Stomach (tissue), 9 donors: ENCODE results near the gene ST6GALNAC3. TPM values are rescaled to one million over a fixed set of nuclear protein-coding genes. Genes with fewer than 3 reads are reported as not detected.
A peak's percentile ranks its signal among the peaks of the same experiment; 100 is the strongest.

Experiments used
- DNase-seq, 2 donors: peaks; one replicate each; pipeline versions ENCODE4 v3.0.0 to v3.0.0-alpha.2; 2013 to 2019
- H3K27ac ChIP-seq, 5 donors: fragments of 200-600 bp in 4 of 5; sonication (generic) in 4 of 5; one replicate each; pipeline ENCODE4 v1.5.1; 2013 to 2019; ENCODE audit warnings: mild to moderate bottlenecking in 1 of 5, moderate library complexity in 1 of 5
- H3K27me3 ChIP-seq, 3 donors: fragments of 200-600 bp; sonication (generic); one replicate each; pipeline ENCODE4 v1.5.1; 2017 to 2019; ENCODE audit warnings: mixed run types in 1 of 3
- H3K36me3 ChIP-seq, 4 donors: fragments of 200-600 bp; sonication (generic); 1 replicate in 3 of 4; 2 replicates in 1 of 4; pipeline ENCODE4 v1.5.1; 2016 to 2019
- H3K4me1 ChIP-seq, 4 donors: fragments of 200-600 bp; sonication (generic); one replicate each; pipeline ENCODE4 v1.5.1; 2016 to 2019
- H3K4me3 ChIP-seq, 4 donors: fragments of 200-600 bp; sonication (generic) in 3 of 4; one replicate each; pipeline ENCODE4 v1.5.1; 2016 to 2019; ENCODE audit warnings: mild to moderate bottlenecking in 1 of 4
- H3K9me3 ChIP-seq, 4 donors: fragments of 200-600 bp; sonication (generic); one replicate each; pipeline ENCODE4 v1.5.1; 2016 to 2019
- EP300 ChIP-seq: sonication (generic); formaldehyde crosslinking; IDR thresholded peaks from one replicate; pipeline ENCODE4 v1.6.1; 2017; ENCODE audit warnings: antibody characterized with exemption
- POLR2A ChIP-seq, 4 donors: fragments of 450-650 bp; IDR thresholded peaks; one replicate each; pipeline ENCODE4 v1.6.1; 2016; ENCODE audit warnings: antibody characterized with exemption in 4 of 4, control low read depth in 2 of 4, mild to moderate bottlenecking in 1 of 4, moderate library complexity in 1 of 4
- POLR2AphosphoS5 ChIP-seq, 3 donors: sonication (generic); formaldehyde crosslinking; IDR thresholded peaks; one replicate each; pipeline ENCODE4 v1.6.1; 2016; ENCODE audit warnings: antibody characterized with exemption in 3 of 3
- WGBS, 5 donors: extraction: QIAGEN DNeasy Blood & Tissue Kit in 3 of 5; methylation state at CpG; one replicate each; pipeline versions ENCODE4 v1.1.5 to v1.1.7; 2013 to 2018; 5-methylcytosine and 5-hydroxymethylcytosine counted together
- intact Hi-C: fragments of 100-400 bp; cut with DNase I; formaldehyde crosslinking; loops from one replicate; pipeline ENCODE4 v1.15.1; 2023; ENCODE audit warnings: low total_unique reads
- polyA plus RNA-seq, 3 donors: library from polyadenylated mRNA; stranded (reverse); fragments of 200-250 nt; gene quantifications; one replicate each; pipeline ENCODE4 v1.2.3, GENCODE V29; 2013
- total RNA-seq, 5 donors: library from RNA; depleted of rRNA; stranded (reverse); fragments of >200 nt; gene quantifications; one replicate each; pipeline versions ENCODE4 v1.1.0 to v1.2.3, GENCODE V29; 2014 to 2016
- TF ChIP-seq, protein P1 (sequence below), 7 experiments: fragments of 450-650 bp in 4 of 7; fragments of 200-600 bp in 3 of 7; sonication (generic) in 3 of 7; IDR thresholded peaks; one replicate each; pipeline ENCODE4 v1.5.1; 2016 to 2019; ENCODE audit warnings: antibody characterized with exemption in 7 of 7, control low read depth in 2 of 7, mild to moderate bottlenecking in 1 of 7
- donor health status: healthy with polysubstance abuse.
- donor health status: Bipolar disorder and iron deficiency.
- donor health status: healthy.

Gene ST6GALNAC3
- total and polyA plus RNA-seq, 8 donors: under 0.01 to 21.7 (median 1.2) TPM; not detected in 1

DNA sequence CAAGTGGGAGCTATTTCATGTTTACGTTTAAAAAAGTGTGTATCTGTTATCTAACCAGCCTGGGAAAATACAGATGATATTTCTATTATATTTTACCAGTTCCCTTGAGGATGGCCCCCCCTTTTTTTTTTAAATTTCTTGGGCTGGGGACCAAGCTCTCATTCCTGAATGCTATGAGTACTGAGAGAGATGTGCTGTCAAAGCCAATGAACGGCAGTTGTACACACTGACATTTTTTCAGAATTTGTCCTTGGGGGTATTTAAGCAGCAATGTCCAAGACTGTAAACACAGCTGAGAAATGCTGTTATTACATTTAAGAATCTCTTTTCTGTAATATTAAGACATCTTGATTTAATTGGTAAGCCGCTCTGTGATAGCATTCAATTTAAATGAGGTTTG lies 177.9 kb downstream of the ST6GALNAC3 start:
- intact Hi-C loops: no loop called here
- WGBS, 5 donors: 73 to 86% (median 76%) methylated on average over 3 of the region's 3 CpGs
- H3K27ac ChIP-seq: no peak overlapping the region
- no peak overlapping the region for H3K4me3 ChIP-seq
- H3K9me3 ChIP-seq: no peaks in the 10 kb centered on the region
- H3K27me3 ChIP-seq: no peaks in the 10 kb centered on the region
- no peaks in the 10 kb centered on the region for H3K36me3 ChIP-seq
- peaks cover 0 to 16% (median 8%) of the 10 kb centered on the region in 4 donors for H3K4me1 ChIP-seq
- TF ChIP-seq POLR2A (IDR thresholded peaks at IDR 0.05) (no peak), EP300 (no peak)
- TF ChIP-seq, protein P1, sequence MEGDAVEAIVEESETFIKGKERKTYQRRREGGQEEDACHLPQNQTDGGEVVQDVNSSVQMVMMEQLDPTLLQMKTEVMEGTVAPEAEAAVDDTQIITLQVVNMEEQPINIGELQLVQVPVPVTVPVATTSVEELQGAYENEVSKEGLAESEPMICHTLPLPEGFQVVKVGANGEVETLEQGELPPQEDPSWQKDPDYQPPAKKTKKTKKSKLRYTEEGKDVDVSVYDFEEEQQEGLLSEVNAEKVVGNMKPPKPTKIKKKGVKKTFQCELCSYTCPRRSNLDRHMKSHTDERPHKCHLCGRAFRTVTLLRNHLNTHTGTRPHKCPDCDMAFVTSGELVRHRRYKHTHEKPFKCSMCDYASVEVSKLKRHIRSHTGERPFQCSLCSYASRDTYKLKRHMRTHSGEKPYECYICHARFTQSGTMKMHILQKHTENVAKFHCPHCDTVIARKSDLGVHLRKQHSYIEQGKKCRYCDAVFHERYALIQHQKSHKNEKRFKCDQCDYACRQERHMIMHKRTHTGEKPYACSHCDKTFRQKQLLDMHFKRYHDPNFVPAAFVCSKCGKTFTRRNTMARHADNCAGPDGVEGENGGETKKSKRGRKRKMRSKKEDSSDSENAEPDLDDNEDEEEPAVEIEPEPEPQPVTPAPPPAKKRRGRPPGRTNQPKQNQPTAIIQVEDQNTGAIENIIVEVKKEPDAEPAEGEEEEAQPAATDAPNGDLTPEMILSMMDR (IDR thresholded peaks at IDR 0.05): no peak
- DNase-seq: no peak

- H3K9me3 ChIP-seq: no peaks in the 10 kb centered on the region
These were observed 179.8 kb downstream of the ST6GALNAC3 start for GRCh38 chr1:76254104-76255030.

DNA sequence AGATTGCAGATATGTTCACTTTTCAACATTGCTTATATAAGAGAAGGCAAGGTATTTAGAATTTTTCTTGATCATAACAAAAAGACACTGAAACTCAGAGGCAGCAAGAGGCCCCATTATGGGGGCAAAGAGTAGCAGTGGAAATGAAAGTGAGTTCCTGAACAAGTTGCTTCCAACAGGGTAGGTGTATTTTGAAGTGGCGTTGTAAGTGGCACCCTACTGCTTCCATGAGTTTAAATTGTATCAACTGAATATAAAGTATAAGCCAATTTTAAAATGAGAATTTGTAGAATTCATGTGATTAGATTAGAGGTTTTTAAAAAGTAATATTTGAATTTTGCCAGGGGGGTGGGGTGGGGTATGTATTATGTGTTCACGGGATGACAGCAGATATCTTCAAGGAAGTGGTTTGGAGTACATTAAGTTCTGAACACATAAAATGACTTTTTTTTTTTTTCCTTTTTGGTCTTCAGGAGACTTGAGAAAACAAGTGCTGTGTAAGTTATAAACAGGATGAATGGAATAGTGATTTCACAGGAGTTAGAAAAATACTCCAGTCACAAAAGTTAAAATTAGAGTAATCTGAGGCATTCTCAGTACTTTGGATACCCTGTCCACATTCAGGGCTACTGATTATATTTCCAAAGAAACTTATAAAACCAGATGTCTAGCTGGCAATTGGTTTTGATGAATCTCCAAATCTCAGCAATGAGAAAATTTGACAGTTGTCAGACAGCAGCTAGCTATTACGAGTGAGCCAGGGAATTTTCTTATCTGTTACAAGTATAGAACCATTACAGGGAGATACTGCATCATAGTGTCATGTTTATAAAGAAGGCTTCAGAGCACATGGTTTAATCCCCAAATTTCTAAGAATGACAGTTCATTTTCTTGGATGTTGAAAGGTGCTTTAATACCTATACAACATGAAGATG lies 182.0 kb downstream of the ST6GALNAC3 start:
- Histone ChIP-seq H3K4me1 (peaks cover 0 to 8% (median 2%) of the 10 kb centered on the region in 4 donors), H3K4me3 (no peak overlapping the region), H3K27ac (no peak overlapping the region), H3K36me3 (no peaks in the 10 kb centered on the region), H3K9me3 (no peaks in the 10 kb centered on the region), H3K27me3 (no peaks in the 10 kb centered on the region)
- TF ChIP-seq EP300 (no peak), POLR2A (IDR thresholded peaks at IDR 0.05) (no peak), POLR2AphosphoS5 (IDR thresholded peaks at IDR 0.05) (no peak)
- TF ChIP-seq, protein P1 (IDR thresholded peaks at IDR 0.05): no peak
- DNase-seq: no peak
- intact Hi-C loops: no loop called here
- WGBS, 5 donors: 47 to 66% (median 57%) methylated on average over 3 of the region's 3 CpGs

More at GRCh38 chr1:76254104-76255030, 179.8 kb downstream of the ST6GALNAC3 start:
- intact Hi-C loops: no loop called here
- WGBS, 5 donors: 71 to 80% (median 78%) methylated on average over 9 of the region's 9 CpGs
- peak in 1 of 2 donors; percentile 57 for DNase-seq
- Histone ChIP-seq H3K4me3 (no peak overlapping the region), H3K4me1 (peaks cover 0 to 16% (median 8%) of the 10 kb centered on the region in 4 donors), H3K27me3 (no peaks in the 10 kb centered on the region), H3K36me3 (no peaks in the 10 kb centered on the region), H3K27ac (no peak overlapping the region)
- TF ChIP-seq POLR2AphosphoS5 (IDR thresholded peaks at IDR 0.05) (peak in 1 of 3 donors; percentile 33), POLR2A (IDR thresholded peaks at IDR 0.05) (no peak)

- no peaks in the 10 kb centered on the region for H3K36me3 ChIP-seq
- WGBS, 5 donors: 89 to 97% (median 94%) methylated on average over 2 of the region's 2 CpGs
These were observed 183.3 kb downstream of the ST6GALNAC3 start for GRCh38 chr1:76257823-76258222.

More at GRCh38 chr1:76257823-76258222, 183.3 kb downstream of the ST6GALNAC3 start:
- H3K27ac ChIP-seq: no peak overlapping the region
- no peak overlapping the region for H3K4me3 ChIP-seq
- no peaks in the 10 kb centered on the region for H3K9me3 ChIP-seq
- intact Hi-C loops: no loop called here
- no peaks in the 10 kb centered on the region for H3K27me3 ChIP-seq
- TF ChIP-seq, protein P1 (IDR thresholded peaks at IDR 0.05): no peak
- TF ChIP-seq POLR2AphosphoS5 (IDR thresholded peaks at IDR 0.05) (no peak), EP300 (no peak), POLR2A (IDR thresholded peaks at IDR 0.05) (no peak)
- peaks cover 0 to 8% (median 2%) of the 10 kb centered on the region in 4 donors for H3K4me1 ChIP-seq
- no peak for DNase-seq
